ENCODE results near the gene PRPF38A. TPM values are rescaled to one million over a fixed set of nuclear protein-coding genes. Genes with fewer than 3 reads are reported as not detected.

Gene PRPF38A
- total RNA-seq, 1 experiment from 2014 or later: 89.9 TPM

- DNase-seq: no peak
- Histone ChIP-seq H4K20me1 (ENCODE audit: control insufficient read depth, insufficient read depth, insufficient read length) (no peaks in the 10 kb centered on the region), H2BK120ac (ENCODE audit: low read depth, low read length, poor library complexity, severe bottlenecking) (no peak overlapping the region), H2BK12ac (ENCODE audit: insufficient read length, low read depth, low read length) (no peak overlapping the region), H2AK5ac (ENCODE audit: insufficient read length, low read length) (no peak overlapping the region), H3K79me2 (ENCODE audit: insufficient read depth, low read length) (no peaks in the 10 kb centered on the region), H3K4me2 (ENCODE audit: insufficient read depth, insufficient read length, low read length) (no peak overlapping the region), H2BK5ac (ENCODE audit: insufficient read length, low read length) (no peak overlapping the region), H3K4ac (ENCODE audit: low read depth, low read length) (no peak overlapping the region), H3K79me1 (ENCODE audit: insufficient read depth, low read depth, low read length, poor library complexity, severe bottlenecking) (no peaks in the 10 kb centered on the region), H4K91ac (ENCODE audit: insufficient read length, low read depth, low read length) (no peak overlapping the region), H3K18ac (ENCODE audit: insufficient read length, low read depth, low read length) (no peak overlapping the region), H3K14ac (ENCODE audit: insufficient read depth, low read length) (no peak overlapping the region), H4K5ac (ENCODE audit: insufficient read length, low read depth, low read length) (no peak overlapping the region), H3K23me2 (ENCODE audit: insufficient read length, low read depth, low read length, poor library complexity, severe bottlenecking) (no peaks in the 10 kb centered on the region), H4K8ac (replicated peaks; ENCODE audit: insufficient read length, low read depth, low read length) (no peak overlapping the region), H3K27ac (ENCODE audit: insufficient read length, low read depth, low read length) (no peak overlapping the region), H3K56ac (ENCODE audit: insufficient read length, low read depth, low read length) (no peak overlapping the region), H3K9me3 (ENCODE audit: control insufficient read depth, low read depth, low read length) (no peaks in the 10 kb centered on the region), H3T11ph (ENCODE audit: low read length) (no peak overlapping the region), H3K23ac (ENCODE audit: insufficient read length, low read depth, low read length) (no peak overlapping the region), H3K27me3 (ENCODE audit: insufficient read depth, low read length) (no peaks in the 10 kb centered on the region), H3K4me1 (ENCODE audit: insufficient read depth, low read length) (peaks cover 5% of the 10 kb centered on the region; the same call in 1 of the 2 replicates), H2BK15ac (ENCODE audit: low read depth, low read length) (no peak overlapping the region), H3K9ac (ENCODE audit: extremely low read depth, insufficient read length, low read length) (no peak overlapping the region), H2BK20ac (ENCODE audit: low read depth, low read length, poor library complexity, severe bottlenecking) (no peak overlapping the region), H2AFZ (ENCODE audit: low read length) (no peak overlapping the region)
- TF ChIP-seq, protein P1, sequence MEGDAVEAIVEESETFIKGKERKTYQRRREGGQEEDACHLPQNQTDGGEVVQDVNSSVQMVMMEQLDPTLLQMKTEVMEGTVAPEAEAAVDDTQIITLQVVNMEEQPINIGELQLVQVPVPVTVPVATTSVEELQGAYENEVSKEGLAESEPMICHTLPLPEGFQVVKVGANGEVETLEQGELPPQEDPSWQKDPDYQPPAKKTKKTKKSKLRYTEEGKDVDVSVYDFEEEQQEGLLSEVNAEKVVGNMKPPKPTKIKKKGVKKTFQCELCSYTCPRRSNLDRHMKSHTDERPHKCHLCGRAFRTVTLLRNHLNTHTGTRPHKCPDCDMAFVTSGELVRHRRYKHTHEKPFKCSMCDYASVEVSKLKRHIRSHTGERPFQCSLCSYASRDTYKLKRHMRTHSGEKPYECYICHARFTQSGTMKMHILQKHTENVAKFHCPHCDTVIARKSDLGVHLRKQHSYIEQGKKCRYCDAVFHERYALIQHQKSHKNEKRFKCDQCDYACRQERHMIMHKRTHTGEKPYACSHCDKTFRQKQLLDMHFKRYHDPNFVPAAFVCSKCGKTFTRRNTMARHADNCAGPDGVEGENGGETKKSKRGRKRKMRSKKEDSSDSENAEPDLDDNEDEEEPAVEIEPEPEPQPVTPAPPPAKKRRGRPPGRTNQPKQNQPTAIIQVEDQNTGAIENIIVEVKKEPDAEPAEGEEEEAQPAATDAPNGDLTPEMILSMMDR (conservative IDR thresholded peaks at IDR 0.05): no peak
- peaks cover 8 to 48% (median 34%) of the 10 kb centered on the region in 3 experiments; a peak in 6 of 7 replicates for H3K36me3 Mint-ChIP-seq (ENCODE audit: insufficient read depth in 1 of 3, low read depth in 3 of 3)
- peaks cover 9 to 10% of the 10 kb centered on the region in 2 experiments for H3K4me1 Mint-ChIP-seq
- no peak overlapping the region; a peak in 1 of 7 replicates for H3K27ac Mint-ChIP-seq
- no peaks in the 10 kb centered on the region for H3K27me3 Mint-ChIP-seq (ENCODE audit: low read depth)
- H3K4me3 Mint-ChIP-seq: no peak overlapping the region
- WGBS (ENCODE audit: extremely low coverage, insufficient read length, low lambda C conversion rate): no CpG with 5 or more reads among the region's 1 CpG
- H3K9me3 Mint-ChIP-seq: no peaks in the 10 kb centered on the region
Measured at GRCh38 chr1:52435650-52436049, 31.2 kb downstream of the PRPF38A start.
